IMR-90 (cell line): ENCODE data around the gene PTGES2. TPM values are rescaled to one million over a fixed set of nuclear protein-coding genes. Genes with fewer than 3 reads are reported as not detected.

ENCODE experiments used
- ATAC-seq: fragments of 200-7000 bp; cut with Tn5 transposase; 2 replicates; pipeline ENCODE4 v1.9.1; 2020; ENCODE audit warnings: low read depth, mild to moderate bottlenecking, moderate library complexity
- BruUV-seq: library from RNA; stranded (reverse); fragments of 400-500 nt; replicated peaks from 2 replicates; lab custom pipeline; 2021; lab: Mats Ljungman, UMichigan
- CTCF ChIA-PET: fragments of 300-600 bp; formaldehyde crosslinking; extraction: SDS; loops from one replicate; lab custom pipeline; 2021; ENCODE audit warnings: antibody characterized with exemption; lab: Yijun Ruan, JAX
- POLR2A ChIA-PET: fragments of 300-600 bp; sonication (Branson Sonifier 250); formaldehyde crosslinking; loops from one replicate; lab custom pipeline; 2022; ENCODE audit warnings: antibody characterized with exemption; ENCODE audit not compliant: unreplicated experiment; lab: Charles Lee
- DNase-seq: peaks from one replicate; pipeline ENCODE4 v3.0.0; 2013
- H2AFZ ChIP-seq: replicated peaks from 2 replicates; pipeline ENCODE3; 2013; ENCODE audit warnings: low read length, mild to moderate bottlenecking; ENCODE audit not compliant: poor library complexity
- H2AK5ac ChIP-seq: 2 replicates; pipeline ENCODE4 v1.6.1; 2013; ENCODE audit warnings: low read depth, low read length, inconsistent platforms
- H2AK9ac ChIP-seq: replicated peaks from 2 replicates; pipeline ENCODE3; 2013; ENCODE audit warnings: mild to moderate bottlenecking, low read depth, low read length, moderate library complexity; ENCODE audit not compliant: poor library complexity
- H2BK120ac ChIP-seq: 2 replicates; pipeline ENCODE4 v1.6.1; 2013; ENCODE audit warnings: low read depth, low read length, inconsistent platforms
- H2BK15ac ChIP-seq: 3 replicates; pipeline ENCODE4 v1.6.1; 2013; ENCODE audit warnings: low read depth, low read length, inconsistent platforms
- H2BK20ac ChIP-seq: 2 replicates; pipeline ENCODE4 v1.6.1; 2013; ENCODE audit warnings: low read depth, mild to moderate bottlenecking, inconsistent platforms, low read length, moderate library complexity
- H2BK5ac ChIP-seq: 2 replicates; pipeline ENCODE4 v1.6.1; 2013; ENCODE audit warnings: mild to moderate bottlenecking, low read depth, low read length, inconsistent platforms; ENCODE audit not compliant: poor library complexity, severe bottlenecking
- H3K14ac ChIP-seq: replicated peaks from 2 replicates; pipeline ENCODE4 v1.6.1; 2013; ENCODE audit warnings: low read depth, low read length, inconsistent platforms
- H3K18ac ChIP-seq: 2 replicates; pipeline ENCODE4 v1.6.1; 2013; ENCODE audit warnings: low read depth, low read length, control low read depth
- H3K23ac ChIP-seq: 2 replicates; pipeline ENCODE4 v1.6.1; 2013; ENCODE audit warnings: low read depth, low read length, inconsistent platforms
- H3K27ac ChIP-seq: 2 replicates; pipeline ENCODE4 v1.5.1; 2013; ENCODE audit warnings: mild to moderate bottlenecking, control low read depth, low read length; ENCODE audit not compliant: insufficient read depth
- H3K27me3 ChIP-seq: 2 replicates; pipeline ENCODE4 v1.6.1; 2013; ENCODE audit warnings: low read length; ENCODE audit not compliant: control insufficient read depth, insufficient read depth
- H3K36me3 ChIP-seq: 2 replicates; pipeline ENCODE4 v1.6.1; 2013; ENCODE audit warnings: low read length, mixed read lengths; ENCODE audit not compliant: control insufficient read depth, insufficient read depth
- H3K4ac ChIP-seq: 2 replicates; pipeline ENCODE4 v1.6.1; 2013; ENCODE audit warnings: low read depth, low read length, inconsistent platforms
- H3K4me1 ChIP-seq: 2 replicates; pipeline ENCODE4 v1.6.1; 2013; ENCODE audit warnings: low read length, mixed read lengths; ENCODE audit not compliant: control insufficient read depth, insufficient read depth
- H3K4me2 ChIP-seq: 2 replicates; pipeline ENCODE4 v1.6.1; 2013; ENCODE audit warnings: low read depth, mild to moderate bottlenecking, control low read depth, low read length, moderate library complexity
- H3K4me3 ChIP-seq: 2 replicates; pipeline ENCODE4 v1.5.1; 2013; ENCODE audit warnings: low read depth, mild to moderate bottlenecking, control low read depth, low read length, moderate library complexity; ENCODE audit not compliant: insufficient read depth
- H3K56ac ChIP-seq: 2 replicates; pipeline ENCODE4 v1.6.1; 2013; ENCODE audit warnings: low read length, inconsistent platforms; ENCODE audit not compliant: insufficient read depth; ENCODE audit errors: extremely low read depth
- H3K79me1 ChIP-seq, 2 experiments: 2 replicates each; pipeline ENCODE4 v1.6.1; 2013; ENCODE audit warnings: low read length in 2 of 2, inconsistent platforms in 1 of 2, low read depth in 1 of 2
- H3K9ac ChIP-seq: 2 replicates; pipeline ENCODE4 v1.6.1; 2013; ENCODE audit warnings: low read depth, low read length, control low read depth
- H3K9me1 ChIP-seq: 2 replicates; pipeline ENCODE4 v1.6.1; 2013; ENCODE audit warnings: low read length, inconsistent platforms; ENCODE audit not compliant: insufficient read depth
- H3K9me3 ChIP-seq: 2 replicates; pipeline ENCODE4 v1.6.1; 2013; ENCODE audit warnings: low read length; ENCODE audit not compliant: control insufficient read depth, insufficient read depth
- H4K20me1 ChIP-seq: 2 replicates; pipeline ENCODE4 v1.6.1; 2013; ENCODE audit warnings: low read length, inconsistent platforms; ENCODE audit not compliant: insufficient read depth
- H4K5ac ChIP-seq: 2 replicates; pipeline ENCODE4 v1.6.1; 2013; ENCODE audit warnings: mild to moderate bottlenecking, low read depth, low read length, control low read depth
- H4K8ac ChIP-seq, 2 experiments: 2 replicates each; pipeline ENCODE4 v1.6.1; 2013; ENCODE audit warnings: low read depth in 2 of 2, low read length in 2 of 2, control low read depth in 1 of 2, inconsistent platforms in 1 of 2
- H4K91ac ChIP-seq: 2 replicates; pipeline ENCODE4 v1.6.1; 2013; ENCODE audit warnings: low read depth, low read length, inconsistent platforms; ENCODE audit not compliant: insufficient read depth
- BHLHE40 ChIP-seq: fragments of 150-350 bp; IDR thresholded peaks from 2 replicates; pipeline ENCODE4 v1.6.1; 2016; ENCODE audit warnings: mild to moderate bottlenecking, low read depth, low read length
- CEBPB ChIP-seq: IDR thresholded peaks from 2 replicates; pipeline ENCODE4 v1.6.1; 2012; ENCODE audit warnings: low read depth, low read length, improper control_type of control experiment
- ELK1 ChIP-seq: fragments of 150-350 bp; IDR thresholded peaks from 2 replicates; pipeline ENCODE4 v1.6.1; 2016; ENCODE audit warnings: low read depth, mild to moderate bottlenecking, low read length, moderate library complexity, borderline replicate concordance
- FOS ChIP-seq: fragments of 150-350 bp; IDR thresholded peaks from 2 replicates; pipeline ENCODE4 v1.6.1; 2016; ENCODE audit warnings: low read depth, low read length
- MAFK ChIP-seq: IDR thresholded peaks from 2 replicates; pipeline ENCODE4 v1.6.1; 2012; ENCODE audit warnings: low read depth, low read length, improper control_type of control experiment
- MAZ ChIP-seq: IDR thresholded peaks from 2 replicates; pipeline ENCODE4 v1.6.1; 2012; ENCODE audit warnings: low read depth, mild to moderate bottlenecking, low read length, improper control_type of control experiment, moderate library complexity, borderline replicate concordance
- MXI1 ChIP-seq: IDR thresholded peaks from 2 replicates; pipeline ENCODE4 v1.6.1; 2012; ENCODE audit warnings: low read depth, mild to moderate bottlenecking, low read length, moderate library complexity, borderline replicate concordance
- NFE2L2 ChIP-seq: fragments of 150-350 bp; IDR thresholded peaks from 2 replicates; pipeline ENCODE4 v1.6.1; 2016; ENCODE audit warnings: low read depth, mild to moderate bottlenecking, low read length
- POLR2A ChIP-seq: IDR thresholded peaks from 2 replicates; pipeline ENCODE4 v1.6.1; 2012; ENCODE audit warnings: mild to moderate bottlenecking, low read depth, low read length
- RAD21 ChIP-seq: IDR thresholded peaks from 2 replicates; pipeline ENCODE4 v1.6.1; 2012; ENCODE audit warnings: low read length, improper control_type of control experiment
- RCOR1 ChIP-seq: IDR thresholded peaks from 2 replicates; pipeline ENCODE4 v1.6.1; 2012; ENCODE audit warnings: mild to moderate bottlenecking, low read length, improper control_type of control experiment; ENCODE audit not compliant: insufficient replicate concordance
- RFX5 ChIP-seq: IDR thresholded peaks from 2 replicates; pipeline ENCODE4 v1.8.0; 2012; ENCODE audit warnings: low read depth, mild to moderate bottlenecking, low read length, moderate library complexity
- SMC3 ChIP-seq: fragments of 150-350 bp; IDR thresholded peaks from 2 replicates; pipeline ENCODE4 v1.6.1; 2016; ENCODE audit warnings: low read depth, mild to moderate bottlenecking, antibody characterized with exemption, low read length, moderate library complexity
- USF2 ChIP-seq: fragments of 150-350 bp; IDR thresholded peaks from 2 replicates; pipeline ENCODE4 v1.6.1; 2017; ENCODE audit warnings: mild to moderate bottlenecking, antibody characterized with exemption, low read length, low read depth
- WGBS, 2 experiments: methylation state at CpG; one replicate each; pipeline versions ENCODE4 v1.1.5 to v1.1.7; 2013; ENCODE audit warnings: missing lambda C conversion rate in 2 of 2; ENCODE audit not compliant: insufficient read length in 1 of 2; ENCODE audit errors: extremely low coverage in 2 of 2; 5-methylcytosine and 5-hydroxymethylcytosine counted together
- dilution Hi-C: fragments of 300-500 bp; cut with HindIII; formaldehyde crosslinking; loops from one replicate; pipeline ENCODE4 v1.14.3; 2018; ENCODE audit warnings: low sequenced_read_pairs; ENCODE audit not compliant: unreplicated experiment
- in situ Hi-C: fragments of 300-500 bp; cut with MboI; formaldehyde crosslinking; loops from 3 replicates; pipeline ENCODE4 v1.14.3; 2019; ENCODE audit warnings: low sequenced_read_pairs, inconsistent platforms, mixed read lengths
- intact Hi-C: fragments of 100-400 bp; cut with micrococcal nuclease; formaldehyde crosslinking; loops from 2 replicates; pipeline ENCODE4 v1.10.0; 2022
- polyA plus RNA-seq, 3 experiments: library from polyadenylated mRNA; depleted of rRNA; stranded (reverse); fragments of >200 nt; gene quantifications; 2 replicates each; pipeline ENCODE4 v1.2.3, GENCODE V29; 2012; ENCODE audit warnings: low replicate concordance in 1 of 3
- total RNA-seq: library from RNA; depleted of rRNA; stranded (reverse); fragments of >200 nt; gene quantifications from 2 replicates; pipeline ENCODE4 v1.2.3, GENCODE V29; 2012
- TF ChIP-seq, protein P1 (sequence below): conservative IDR thresholded peaks from 2 replicates; pipeline ENCODE4 v1.5.1; 2012; ENCODE audit warnings: mild to moderate bottlenecking, low read depth, low read length, improper control_type of control experiment

Gene PTGES2
- total and polyA plus RNA-seq, 2 of the 4 experiments (the other 2 are of a cell fraction), result 100 to 107 TPM

GRCh38 chr9:128151309-128152132 is 24.0 kb upstream of the PTGES2 start:
- Histone ChIP-seq H3K9ac (no peak overlapping the region), H2BK20ac (no peak overlapping the region), H3K79me1 (no peaks in the 10 kb centered on the region), H4K91ac (no peak overlapping the region), H3K36me3 (no peaks in the 10 kb centered on the region), H3K23ac (no peak overlapping the region), H2AFZ (no peak overlapping the region), H3K4me2 (no peak overlapping the region), H4K5ac (no peak overlapping the region), H4K20me1 (no peaks in the 10 kb centered on the region; the same call in 1 of the 2 replicates), H3K9me3 (no peaks in the 10 kb centered on the region), H3K4me3 (no peak overlapping the region), H3K14ac (no peak overlapping the region), H2AK9ac (no peak overlapping the region), H3K18ac (no peak overlapping the region), H2BK5ac (no peak overlapping the region), H3K4me1 (no peaks in the 10 kb centered on the region), H4K8ac (no peak overlapping the region), H3K56ac (no peak overlapping the region), H2BK120ac (no peak overlapping the region), H3K4ac (no peak overlapping the region), H2AK5ac (no peak overlapping the region), H3K9me1 (no peaks in the 10 kb centered on the region), H3K27ac (no peak overlapping the region), H3K27me3 (peaks cover 14% of the 10 kb centered on the region; the same call in 1 of the 2 replicates), H2BK15ac (no peak overlapping the region)
- WGBS, 2 experiments, result 80% methylated on average over 1 of the region's 18 CpGs; no CpG with 5 or more reads in 1 of the 2 experiments
- POLR2A ChIA-PET, result no interaction called here
- in situ Hi-C loops, result no loop called here
- CTCF ChIA-PET, result no interaction called here
- DNase-seq (no peak), ATAC-seq (no peak)
- dilution Hi-C loops, result no loop called here
- no TSS peak for BruUV-seq
- intact Hi-C loops, result no loop called here
- TF ChIP-seq USF2 (no peak), SMC3 (no peak), RFX5 (no peak), MAZ (no peak), POLR2A (no peak), RCOR1 (no peak), BHLHE40 (no peak), MXI1 (no peak), RAD21 (no peak), ELK1 (no peak), CEBPB (no peak), MAFK (no peak), NFE2L2 (no peak), FOS (no peak)
- TF ChIP-seq, protein P1, sequence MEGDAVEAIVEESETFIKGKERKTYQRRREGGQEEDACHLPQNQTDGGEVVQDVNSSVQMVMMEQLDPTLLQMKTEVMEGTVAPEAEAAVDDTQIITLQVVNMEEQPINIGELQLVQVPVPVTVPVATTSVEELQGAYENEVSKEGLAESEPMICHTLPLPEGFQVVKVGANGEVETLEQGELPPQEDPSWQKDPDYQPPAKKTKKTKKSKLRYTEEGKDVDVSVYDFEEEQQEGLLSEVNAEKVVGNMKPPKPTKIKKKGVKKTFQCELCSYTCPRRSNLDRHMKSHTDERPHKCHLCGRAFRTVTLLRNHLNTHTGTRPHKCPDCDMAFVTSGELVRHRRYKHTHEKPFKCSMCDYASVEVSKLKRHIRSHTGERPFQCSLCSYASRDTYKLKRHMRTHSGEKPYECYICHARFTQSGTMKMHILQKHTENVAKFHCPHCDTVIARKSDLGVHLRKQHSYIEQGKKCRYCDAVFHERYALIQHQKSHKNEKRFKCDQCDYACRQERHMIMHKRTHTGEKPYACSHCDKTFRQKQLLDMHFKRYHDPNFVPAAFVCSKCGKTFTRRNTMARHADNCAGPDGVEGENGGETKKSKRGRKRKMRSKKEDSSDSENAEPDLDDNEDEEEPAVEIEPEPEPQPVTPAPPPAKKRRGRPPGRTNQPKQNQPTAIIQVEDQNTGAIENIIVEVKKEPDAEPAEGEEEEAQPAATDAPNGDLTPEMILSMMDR, result no peak
